T-cell (primary cell): ENCODE measurements around the gene PAX4. TPM values are rescaled to one million over a fixed set of nuclear protein-coding genes. Genes with fewer than 3 reads are reported as not detected.

Experiments used
- ATAC-seq, 4 experiments: fragments of 200-7000 bp in 3 of 4; fragments of 150-1000 bp in 1 of 4; cut with Tn5 transposase; replicated peaks in 1 of 4; 1 replicate in 3 of 4; 2 replicates in 1 of 4; pipeline ENCODE4 v1.10.0; 2021; ENCODE audit warnings: moderate library complexity in 3 of 4, mild to moderate bottlenecking in 2 of 4, moderate number of reproducible peaks in 1 of 4
- CTCF ChIA-PET, 2 donors: fragments of 300-600 bp; sonication (Branson Sonifier 250); formaldehyde crosslinking; loops; one replicate each; lab custom pipeline; 2022; ENCODE audit warnings: antibody characterized with exemption in 2 of 2; lab: Charles Lee
- POLR2A ChIA-PET, 2 donors: fragments of 300-600 bp; sonication (Branson Sonifier 250); formaldehyde crosslinking; loops; one replicate each; lab custom pipeline; 2022; ENCODE audit warnings: antibody characterized with exemption in 2 of 2; lab: Charles Lee
- DNase-seq, 35 experiments: peaks; one replicate each; pipeline versions ENCODE4 v3.0.0 to v3.0.0-alpha.2; 2013 to 2023
- H3K27ac ChIP-seq: one replicate; pipeline ENCODE4 v1.5.1; 2013; ENCODE audit warnings: low read length
- H3K27me3 ChIP-seq, 2 experiments: replicated peaks in 1 of 2; 1 replicate in 1 of 2; 2 replicates in 1 of 2; pipeline versions ENCODE4 v1.6.1 to v1.7.0; 2013; ENCODE audit warnings: low read length in 1 of 2, mixed read lengths in 1 of 2; ENCODE audit not compliant: control insufficient read depth in 2 of 2, insufficient read depth in 2 of 2; ENCODE audit errors: extremely low read depth in 1 of 2
- H3K36me3 ChIP-seq, 2 donors: 1 replicate in 1 of 2; 2 replicates in 1 of 2; pipeline versions ENCODE4 v1.6.1 to v1.7.0; 2013; ENCODE audit warnings: low read length in 1 of 2; ENCODE audit not compliant: control insufficient read depth in 2 of 2, insufficient read depth in 1 of 2; ENCODE audit errors: extremely low read depth in 1 of 2
- H3K4me1 ChIP-seq, 2 experiments: 1 replicate in 1 of 2; 2 replicates in 1 of 2; pipeline versions ENCODE4 v1.6.1 to v1.7.0; 2013; ENCODE audit warnings: low read length in 2 of 2, mixed read lengths in 1 of 2; ENCODE audit not compliant: insufficient read depth in 2 of 2, control insufficient read depth in 1 of 2; ENCODE audit errors: extremely low read depth in 1 of 2
- H3K4me3 ChIP-seq, 2 donors: 1 replicate in 1 of 2; 2 replicates in 1 of 2; pipeline versions ENCODE4 v1.5.1 to v1.7.0; 2013; ENCODE audit warnings: mild to moderate bottlenecking in 2 of 2, low read length in 1 of 2, moderate library complexity in 1 of 2; ENCODE audit not compliant: control insufficient read depth in 1 of 2; ENCODE audit errors: extremely low read depth in 1 of 2
- H3K9me3 ChIP-seq: 2 replicates; pipeline ENCODE4 v1.7.0; 2013
- H3K27ac Mint-ChIP-seq, 2 donors: one replicate each; pipeline ENCODE4 v1.8.0; 2020 to 2021; ENCODE audit warnings: mild to moderate bottlenecking in 2 of 2, mixed read lengths in 2 of 2
- H3K27me3 Mint-ChIP-seq, 2 donors: one replicate each; pipeline ENCODE4 v1.8.0; 2021 to 2022; ENCODE audit warnings: mixed read lengths in 2 of 2
- H3K36me3 Mint-ChIP-seq: one replicate; pipeline ENCODE4 v1.8.0; 2021; ENCODE audit warnings: mixed read lengths
- H3K4me1 Mint-ChIP-seq, 3 donors: one replicate each; pipeline ENCODE4 v1.8.0; 2020 to 2022; ENCODE audit warnings: mixed read lengths in 3 of 3, mild to moderate bottlenecking in 1 of 3
- H3K4me3 Mint-ChIP-seq, 3 donors: one replicate each; pipeline ENCODE4 v1.8.0; 2020 to 2022; ENCODE audit warnings: mild to moderate bottlenecking in 3 of 3, mixed read lengths in 3 of 3, moderate library complexity in 3 of 3
- H3K9me3 Mint-ChIP-seq, 3 donors: one replicate each; pipeline ENCODE4 v1.8.0; 2020 to 2022; ENCODE audit warnings: mixed read lengths in 3 of 3
- WGBS: methylation state at CpG from one replicate; pipeline ENCODE4 v1.1.5; 2013; ENCODE audit warnings: missing lambda C conversion rate; ENCODE audit not compliant: insufficient coverage; 5-methylcytosine and 5-hydroxymethylcytosine counted together
- total RNA-seq, 35 experiments: library from RNA in 6 of 35; stranded (reverse) in 6 of 35; fragments of 120-200 nt in 1 of 35; gene quantifications; one replicate each; pipeline versions ENCODE4 v1.2.1 to v1.2.4 and lab custom pipeline; 2013 to 2026

The PAX4 gene
- total RNA-seq, 5 donors from 2014 or later (not counting 1 experiment from before 2014, with no cell fraction given): not detected

DNA sequence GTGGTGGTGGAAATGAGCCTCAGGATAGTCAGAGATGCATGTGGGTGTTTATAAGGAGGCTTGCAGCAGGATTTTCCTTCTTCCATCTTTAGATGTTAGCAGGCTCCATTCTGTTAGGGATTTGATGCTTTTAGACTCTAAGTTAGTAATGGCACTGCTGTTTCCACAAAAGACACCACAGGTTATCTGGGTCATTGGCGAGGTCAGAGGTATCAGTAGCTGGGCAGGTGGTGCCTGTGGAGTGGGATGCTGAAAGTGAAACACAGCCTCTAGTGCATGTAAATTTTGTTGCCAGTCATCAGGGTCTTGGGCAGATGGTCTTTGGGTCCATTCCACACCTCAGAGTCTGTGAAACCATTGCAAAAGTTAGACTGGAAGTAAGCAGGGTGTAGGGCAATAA, 833 bp upstream of the PAX4 start:
- Histone ChIP-seq H3K9me3 (no peaks in the 10 kb centered on the region), H3K27ac (no peak overlapping the region), H3K4me1 (peaks cover 0 to 3% of the 10 kb centered on the region in 2 experiments), H3K4me3 (no peak overlapping the region), H3K27me3 (peaks cover 0 to 48% of the 10 kb centered on the region in 2 experiments), H3K36me3 (no peaks in the 10 kb centered on the region)
- ChIA-PET POLR2A (no interaction called here), CTCF (no interaction called here)
- Mint-ChIP-seq H3K36me3 (no peaks in the 10 kb centered on the region), H3K4me1 (peaks cover 7 to 11% (median 9%) of the 10 kb centered on the region in 3 donors), H3K4me3 (no peak overlapping the region), H3K27me3 (peaks cover 42 to 73% of the 10 kb centered on the region in 2 donors), H3K27ac (no peak overlapping the region), H3K9me3 (no peaks in the 10 kb centered on the region)
- DNase-seq: no peak
- no peak for ATAC-seq
- WGBS: 83% methylated on average over 1 of the region's 1 CpG

DNA sequence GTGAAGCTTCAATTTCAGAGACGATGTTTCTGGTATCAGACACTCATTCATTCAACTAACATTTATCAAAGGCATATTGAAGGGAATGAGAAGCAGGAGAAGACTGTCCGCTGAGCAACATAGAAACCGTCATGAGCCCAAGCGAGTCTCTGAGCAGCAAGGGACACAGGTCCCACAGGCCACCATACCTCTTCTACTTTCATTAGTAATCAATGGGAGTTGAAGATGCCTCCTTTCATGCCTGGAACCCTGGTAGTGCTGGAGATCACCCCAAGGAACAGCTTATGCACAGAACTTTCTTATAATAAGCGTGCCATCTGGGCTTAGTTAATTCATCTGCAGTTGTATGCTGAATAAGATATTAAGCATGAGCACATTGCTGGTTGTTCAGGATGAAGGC, 1.2 kb downstream of the PAX4 start:
- Mint-ChIP-seq H3K36me3 (no peaks in the 10 kb centered on the region), H3K27ac (no peak overlapping the region), H3K27me3 (peaks cover 48 to 84% of the 10 kb centered on the region in 2 donors), H3K4me3 (no peak overlapping the region), H3K4me1 (peaks cover 7 to 11% (median 9%) of the 10 kb centered on the region in 3 donors), H3K9me3 (no peaks in the 10 kb centered on the region)
- no peak overlapping the region for H3K4me3 ChIP-seq
- H3K36me3 ChIP-seq: no peaks in the 10 kb centered on the region
- no peak for DNase-seq
- H3K27me3 ChIP-seq: peaks cover 0 to 62% of the 10 kb centered on the region in 2 experiments
- no CpG with 5 or more reads among the region's 5 CpGs for WGBS
- no peaks in the 10 kb centered on the region for H3K9me3 ChIP-seq
- no peak overlapping the region for H3K27ac ChIP-seq
- peaks cover 0 to 3% of the 10 kb centered on the region in 2 experiments for H3K4me1 ChIP-seq
- CTCF ChIA-PET: no interaction called here
- no peak for ATAC-seq
- POLR2A ChIA-PET: interaction anchor here in 1 of 2 donors (0.6 kb wide), 1 partner anchor 176 kb away, joined by 3 read pairs; no protein-coding TSS in a partner anchor

DNA sequence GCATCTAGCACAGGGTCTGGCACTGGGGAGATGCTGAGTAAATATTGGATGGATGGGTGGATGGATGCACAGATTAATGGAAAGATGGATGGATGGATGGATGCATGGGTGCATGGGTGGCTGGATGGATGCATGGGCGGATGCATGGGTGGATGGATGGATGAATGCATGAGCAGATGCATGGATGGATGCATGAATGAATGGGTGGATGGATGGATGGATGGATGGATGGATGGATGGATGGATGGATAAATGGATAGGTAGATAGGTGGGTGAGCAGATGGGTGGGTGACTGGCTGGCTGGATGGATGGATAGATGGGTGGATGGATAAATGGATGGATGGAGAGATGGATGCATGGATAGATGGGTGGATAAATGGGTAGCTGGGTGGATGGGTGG, 5.7 kb downstream of the PAX4 start:
- Histone ChIP-seq H3K36me3 (no peaks in the 10 kb centered on the region), H3K27me3 (peaks cover 0 to 56% of the 10 kb centered on the region in 2 experiments), H3K27ac (no peak overlapping the region), H3K4me1 (no peaks in the 10 kb centered on the region), H3K9me3 (no peaks in the 10 kb centered on the region), H3K4me3 (no peak overlapping the region)
- no peaks in the 10 kb centered on the region for H3K4me1 Mint-ChIP-seq
- H3K9me3 Mint-ChIP-seq: peaks cover 0 to 2% (median 0%) of the 10 kb centered on the region in 3 donors
- H3K4me3 Mint-ChIP-seq: no peak overlapping the region
- 72% methylated on average over 1 of the region's 1 CpG for WGBS
- H3K27ac Mint-ChIP-seq: no peak overlapping the region
- no peak for ATAC-seq
- no peaks in the 10 kb centered on the region for H3K36me3 Mint-ChIP-seq
- peaks cover 22 to 52% of the 10 kb centered on the region in 2 donors for H3K27me3 Mint-ChIP-seq
- CTCF ChIA-PET: no interaction called here
- DNase-seq: no peak
- POLR2A ChIA-PET: no interaction called here

DNA sequence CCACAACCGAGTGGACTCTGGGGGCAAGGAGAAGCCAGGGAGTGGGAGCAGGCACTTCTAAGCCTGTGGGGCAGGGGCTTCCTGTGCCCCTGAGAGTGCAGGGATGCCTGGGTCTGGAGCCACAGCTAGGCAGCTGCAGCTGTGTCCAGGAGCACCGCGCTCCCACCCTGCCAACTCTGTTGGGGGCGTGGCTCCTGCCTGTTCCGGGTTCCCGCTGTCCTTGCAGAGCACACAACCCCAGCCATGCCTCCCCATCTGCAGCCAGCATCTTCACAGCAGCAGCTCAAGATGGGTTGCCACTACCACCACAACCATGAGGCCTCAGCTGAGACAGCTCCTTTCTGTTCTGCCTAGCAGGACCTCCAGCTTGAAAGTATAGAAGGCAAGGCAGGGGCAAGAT, 8.6 kb downstream of the PAX4 start:
- 90% methylated on average over 3 of the region's 6 CpGs for WGBS
- peaks cover 16 to 30% of the 10 kb centered on the region in 2 donors for H3K27me3 Mint-ChIP-seq

DNA sequence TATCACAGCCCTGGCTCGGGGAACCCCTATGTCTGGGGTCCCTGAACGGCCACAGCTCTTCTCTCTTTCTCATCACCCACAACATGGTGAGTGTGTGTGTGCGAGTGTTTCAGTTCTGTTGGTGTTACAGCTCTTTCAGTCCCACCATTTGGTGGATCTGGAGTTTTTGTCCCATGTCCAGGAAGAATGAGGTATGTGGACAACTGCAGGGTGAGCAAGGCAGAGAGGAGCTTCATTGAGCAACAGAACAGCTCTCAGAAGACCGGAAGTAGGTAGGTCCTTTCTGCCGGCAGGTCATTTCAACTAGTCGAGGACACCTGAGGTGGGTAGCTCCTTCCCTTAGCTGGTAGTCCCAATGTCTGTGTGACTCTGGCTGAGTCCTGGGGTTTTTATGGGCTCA, 9.5 kb downstream of the PAX4 start:
- Mint-ChIP-seq H3K4me1 (no peaks in the 10 kb centered on the region), H3K9me3 (peaks cover 0 to 2% (median 0%) of the 10 kb centered on the region in 3 donors), H3K27ac (no peak overlapping the region), H3K27me3 (peaks cover 16 to 23% of the 10 kb centered on the region in 2 donors), H3K36me3 (no peaks in the 10 kb centered on the region), H3K4me3 (no peak overlapping the region)
- no peaks in the 10 kb centered on the region for H3K36me3 ChIP-seq
- DNase-seq (no peak), ATAC-seq (no peak)
- H3K27ac ChIP-seq: no peak overlapping the region
- 75% methylated on average over 2 of the region's 6 CpGs for WGBS
- H3K4me1 ChIP-seq: no peaks in the 10 kb centered on the region
- H3K4me3 ChIP-seq: no peak overlapping the region
- ChIA-PET CTCF (no interaction called here), POLR2A (no interaction called here)
- peaks cover 0 to 30% of the 10 kb centered on the region in 2 experiments for H3K27me3 ChIP-seq
- H3K9me3 ChIP-seq: no peaks in the 10 kb centered on the region

More for the DNA sequence above, 8.6 kb downstream of the PAX4 start:
- ATAC-seq: no peak
- Histone ChIP-seq H3K4me3 (no peak overlapping the region), H3K27ac (no peak overlapping the region), H3K9me3 (no peaks in the 10 kb centered on the region), H3K4me1 (no peaks in the 10 kb centered on the region), H3K36me3 (no peaks in the 10 kb centered on the region), H3K27me3 (peaks cover 0 to 37% of the 10 kb centered on the region in 2 experiments)
- no peak overlapping the region for H3K27ac Mint-ChIP-seq
- H3K36me3 Mint-ChIP-seq: no peaks in the 10 kb centered on the region
- no peak overlapping the region for H3K4me3 Mint-ChIP-seq
- no peaks in the 10 kb centered on the region for H3K4me1 Mint-ChIP-seq
- POLR2A ChIA-PET: no interaction called here
- H3K9me3 Mint-ChIP-seq: peaks cover 0 to 2% (median 0%) of the 10 kb centered on the region in 3 donors
- CTCF ChIA-PET: no interaction called here
- DNase-seq: no peak

DNA sequence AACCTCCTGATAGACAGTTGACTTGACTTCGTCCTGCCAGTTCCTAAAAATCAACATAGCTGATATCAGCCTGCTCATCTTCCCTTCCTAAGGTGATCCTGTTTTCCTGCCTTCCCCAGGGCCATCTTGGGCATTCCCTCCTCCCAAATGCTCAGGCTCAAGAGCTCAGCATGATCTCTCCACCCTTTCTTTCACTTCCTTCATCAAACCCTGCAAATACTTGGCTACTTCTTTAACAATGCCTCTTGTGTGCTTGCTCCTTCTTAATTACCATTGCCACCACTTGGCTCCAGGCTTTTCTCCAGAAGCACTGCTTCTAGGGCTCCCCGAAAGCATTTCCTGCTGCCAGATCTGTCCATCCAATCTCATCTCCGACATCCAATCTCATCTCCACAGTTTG, 17.1 kb downstream of the PAX4 start:
- ChIA-PET POLR2A (no interaction called here), CTCF (no interaction called here)
- Histone ChIP-seq H3K4me3 (no peak overlapping the region), H3K27ac (no peak overlapping the region), H3K9me3 (no peaks in the 10 kb centered on the region), H3K4me1 (no peaks in the 10 kb centered on the region), H3K36me3 (no peaks in the 10 kb centered on the region), H3K27me3 (peaks cover 0 to 5% of the 10 kb centered on the region in 2 experiments)
- Mint-ChIP-seq H3K9me3 (no peaks in the 10 kb centered on the region), H3K4me1 (no peaks in the 10 kb centered on the region), H3K27ac (no peak overlapping the region), H3K36me3 (peaks cover 10% of the 10 kb centered on the region), H3K27me3 (peaks cover 2 to 5% of the 10 kb centered on the region in 2 donors), H3K4me3 (no peak overlapping the region)
- ATAC-seq (no peak), DNase-seq (no peak)
- 70% methylated on average over 3 of the region's 3 CpGs for WGBS

DNA sequence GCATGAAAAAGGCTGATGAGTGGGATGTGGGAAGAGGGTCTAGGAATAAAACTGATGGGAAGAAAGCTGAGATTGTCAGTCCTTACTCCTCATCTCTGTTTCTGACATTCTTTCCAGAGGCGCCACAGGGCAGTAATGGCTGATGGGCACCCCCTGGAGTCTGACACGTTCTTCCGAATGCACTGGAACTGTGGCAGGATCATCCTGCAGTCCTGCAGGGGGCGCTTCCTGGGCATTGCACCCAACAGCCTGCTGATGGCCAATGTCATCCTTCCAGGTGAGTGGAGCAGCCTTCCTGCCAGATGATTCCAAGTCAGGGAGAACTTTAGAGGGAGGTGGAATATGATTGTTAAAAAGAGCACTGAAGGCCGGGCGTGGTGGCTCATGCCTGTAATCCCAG, 19.6 kb downstream of the PAX4 start:
- Histone ChIP-seq H3K9me3 (no peaks in the 10 kb centered on the region), H3K27me3 (peaks cover 0 to 5% of the 10 kb centered on the region in 2 experiments), H3K27ac (no peak overlapping the region), H3K4me1 (no peaks in the 10 kb centered on the region), H3K4me3 (no peak overlapping the region), H3K36me3 (no peaks in the 10 kb centered on the region)
- no peaks in the 10 kb centered on the region for H3K9me3 Mint-ChIP-seq
- no peak for ATAC-seq
- no peaks in the 10 kb centered on the region for H3K4me1 Mint-ChIP-seq
- H3K27ac Mint-ChIP-seq: no peak overlapping the region
- peaks cover 2 to 5% of the 10 kb centered on the region in 2 donors for H3K27me3 Mint-ChIP-seq
- CTCF ChIA-PET: no interaction called here
- peaks cover 10% of the 10 kb centered on the region for H3K36me3 Mint-ChIP-seq
- POLR2A ChIA-PET: no interaction called here
- no peak for DNase-seq
- WGBS: 70% methylated on average over 4 of the region's 6 CpGs
- no peak overlapping the region for H3K4me3 Mint-ChIP-seq
